ENCODE data around the gene ZNF280B. TPM values are rescaled to one million over a fixed set of nuclear protein-coding genes. Genes with fewer than 3 reads are reported as not detected.
"Not testable (repeated sequence)": the region's sequence is repeated elsewhere in the genome, so short reads cannot be mapped to it uniquely, and the experiment has no call there.

ZNF280B gene
- total and polyA plus RNA-seq, 2 experiments from 2014 or later, result 0.86 to 1.9 TPM

GRCh38 chr22:22519591-22519990 is 11.0 kb upstream of the ZNF280B start:
- no peak for DNase-seq (ENCODE audit: low read depth in 1 of 2, low spot score in 1 of 2)
- no peak overlapping the region for H3K4me3 ChIP-seq
- H3K9me3 ChIP-seq (ENCODE audit: low read depth), result no peaks in the 10 kb centered on the region
- H3K27me3 ChIP-seq, result no peaks in the 10 kb centered on the region
- H3K36me3 ChIP-seq, result no peaks in the 10 kb centered on the region
- H3K4me1 ChIP-seq (ENCODE audit: low read depth), result no peaks in the 10 kb centered on the region
- H3K27ac ChIP-seq, result no peak overlapping the region
- TF ChIP-seq CTCF (IDR thresholded peaks at IDR 0.05; ENCODE audit: low read depth, low read length), result no peak

DNA sequence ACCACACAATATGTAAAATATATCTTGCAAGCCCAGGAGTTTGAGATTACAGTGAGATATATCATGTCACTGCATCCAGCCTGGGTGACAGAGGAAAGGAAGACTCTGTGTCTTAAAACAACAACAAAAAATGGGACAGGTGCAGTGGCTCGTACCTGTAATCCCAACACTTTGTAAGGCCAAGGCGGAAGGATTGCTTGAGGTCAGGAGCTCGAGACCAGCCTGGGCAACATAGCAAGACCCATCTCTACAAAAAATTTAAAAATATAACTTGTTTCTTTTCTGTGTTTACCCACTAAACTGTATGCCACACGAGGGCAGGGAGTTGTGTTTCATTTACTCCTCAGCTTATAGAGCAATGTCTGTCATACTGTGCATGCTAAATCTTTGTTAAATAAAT is 8.4 kb upstream of the ZNF280B start:
- Histone ChIP-seq H3K36me3 (no peaks in the 10 kb centered on the region), H3K27me3 (no peaks in the 10 kb centered on the region), H3K4me1 (ENCODE audit: low read depth) (no peaks in the 10 kb centered on the region), H3K27ac (no peak overlapping the region), H3K4me3 (no peak overlapping the region), H3K9me3 (ENCODE audit: low read depth) (no peaks in the 10 kb centered on the region)
- DNase-seq (ENCODE audit: low read depth in 1 of 2, low spot score in 1 of 2), result no peak
- no peak for TF ChIP-seq CTCF (IDR thresholded peaks at IDR 0.05; ENCODE audit: low read depth, low read length)

- no peaks in the 10 kb centered on the region for H3K36me3 ChIP-seq
- TF ChIP-seq CTCF (IDR thresholded peaks at IDR 0.05; ENCODE audit: low read depth, low read length), result no peak
- H3K27me3 ChIP-seq, result no peaks in the 10 kb centered on the region
- no peak for DNase-seq (ENCODE audit: low read depth in 1 of 2, low spot score in 1 of 2)
- H3K27ac ChIP-seq, result no peak overlapping the region
- no peaks in the 10 kb centered on the region for H3K4me1 ChIP-seq (ENCODE audit: low read depth)
- H3K9me3 ChIP-seq (ENCODE audit: low read depth), result no peaks in the 10 kb centered on the region
- H3K4me3 ChIP-seq, result no peak overlapping the region
Observed at GRCh38 chr22:22515890-22516289, 7.3 kb upstream of the ZNF280B start.

- H3K36me3 ChIP-seq, H3K27me3 ChIP-seq, H3K4me3 ChIP-seq: not testable (repeated sequence)
Observed at GRCh38 chr22:22514431-22514830, 5.9 kb upstream of the ZNF280B start.

GRCh38 chr22:22513619-22514018 is 5.1 kb upstream of the ZNF280B start:
- no peak for TF ChIP-seq CTCF (IDR thresholded peaks at IDR 0.05; ENCODE audit: low read depth, low read length)
- Histone ChIP-seq H3K9me3 (ENCODE audit: low read depth) (no peaks in the 10 kb centered on the region), H3K4me3 (no peak overlapping the region), H3K4me1 (ENCODE audit: low read depth) (no peaks in the 10 kb centered on the region), H3K27ac (no peak overlapping the region), H3K27me3 (no peaks in the 10 kb centered on the region), H3K36me3 (no peaks in the 10 kb centered on the region)
- DNase-seq (ENCODE audit: low read depth in 1 of 2, low spot score in 1 of 2), result no peak

More at GRCh38 chr22:22514431-22514830, 5.9 kb upstream of the ZNF280B start:
- H3K4me1 ChIP-seq (ENCODE audit: low read depth); DNase-seq (ENCODE audit: low read depth in 1 of 2, low spot score in 1 of 2); H3K27ac ChIP-seq; H3K9me3 ChIP-seq (ENCODE audit: low read depth): not testable (repeated sequence)

DNA sequence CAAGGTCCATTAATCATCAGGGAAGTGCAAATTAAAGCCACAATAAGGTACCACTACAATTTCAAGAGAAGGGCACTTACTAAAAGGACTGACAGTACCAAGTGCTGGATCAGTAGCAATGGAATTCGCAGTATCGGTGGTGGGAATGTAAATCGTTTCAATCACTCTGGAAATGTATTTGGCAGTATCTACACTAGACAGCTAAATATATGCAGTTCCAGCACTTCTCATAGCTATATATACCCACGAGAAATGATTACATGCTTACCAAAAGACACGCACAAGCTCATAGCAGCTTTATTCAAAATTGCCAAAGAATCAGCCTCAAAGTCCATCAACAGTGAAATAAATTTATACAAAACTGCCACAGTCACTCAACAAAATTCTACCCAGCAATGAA is 4.4 kb upstream of the ZNF280B start:
- no peak for DNase-seq (ENCODE audit: low read depth in 1 of 2, low spot score in 1 of 2)
- H3K4me1 ChIP-seq (ENCODE audit: low read depth), result no peaks in the 10 kb centered on the region
- H3K27me3 ChIP-seq, result no peaks in the 10 kb centered on the region
- no peaks in the 10 kb centered on the region for H3K9me3 ChIP-seq (ENCODE audit: low read depth)
- no peak overlapping the region for H3K4me3 ChIP-seq
- no peak overlapping the region for H3K27ac ChIP-seq
- no peak for TF ChIP-seq CTCF (IDR thresholded peaks at IDR 0.05; ENCODE audit: low read depth, low read length)
- H3K36me3 ChIP-seq, result no peaks in the 10 kb centered on the region

DNA sequence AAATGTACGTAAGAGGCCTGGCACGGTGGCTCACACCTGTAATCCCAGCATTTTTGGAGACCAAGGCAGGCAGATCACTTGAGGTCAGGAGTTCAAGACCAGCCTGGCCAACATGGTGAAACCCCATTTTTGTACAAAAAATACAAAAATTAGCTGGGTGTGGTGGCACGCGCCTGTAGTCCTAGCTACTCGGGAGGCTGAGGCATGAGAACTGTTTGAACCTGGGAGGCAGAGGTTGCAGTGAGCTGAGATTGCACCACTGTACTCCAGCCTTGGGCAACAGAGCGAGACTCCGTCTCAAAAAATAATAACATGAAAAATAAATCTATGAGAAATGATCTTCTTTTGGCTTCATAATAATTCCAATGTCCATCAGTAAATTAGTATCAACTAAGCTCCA is 2.3 kb upstream of the ZNF280B start:
- DNase-seq (ENCODE audit: low read depth in 1 of 2, low spot score in 1 of 2); H3K4me3 ChIP-seq; H3K4me1 ChIP-seq (ENCODE audit: low read depth); H3K36me3 ChIP-seq; H3K27ac ChIP-seq; H3K9me3 ChIP-seq (ENCODE audit: low read depth); H3K27me3 ChIP-seq: not testable (repeated sequence)

DNA sequence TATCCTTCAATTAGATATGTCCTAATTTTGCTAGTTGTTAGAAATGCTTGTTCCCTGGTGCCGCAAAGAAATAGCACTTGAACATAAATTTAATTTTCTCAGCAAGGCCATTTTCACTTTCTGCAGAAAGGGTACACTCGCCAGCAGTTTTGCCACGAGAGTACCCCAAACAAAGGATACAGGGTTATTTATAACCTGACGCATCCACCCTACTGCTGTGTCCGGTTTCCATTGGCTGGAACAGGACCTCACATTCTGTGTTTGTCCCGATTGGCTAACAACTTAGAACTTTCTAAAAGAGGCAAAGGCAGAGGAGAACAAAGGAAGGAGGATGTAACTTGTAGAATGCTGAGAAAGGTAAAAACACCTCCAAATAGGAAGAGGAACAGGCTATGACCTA is 1.4 kb upstream of the ZNF280B start:
- H3K36me3 ChIP-seq; H3K4me3 ChIP-seq; H3K9me3 ChIP-seq (ENCODE audit: low read depth); H3K27ac ChIP-seq; DNase-seq (ENCODE audit: low read depth in 1 of 2, low spot score in 1 of 2); H3K27me3 ChIP-seq; H3K4me1 ChIP-seq (ENCODE audit: low read depth): not testable (repeated sequence)

Data from cardiac muscle cell (in vitro differentiated cells and primary cell).